H1 (cell line): Measurements from ENCODE around the gene TBC1D9B. TPM values are rescaled to one million over a fixed set of nuclear protein-coding genes. Genes with fewer than 3 reads are reported as not detected.

ENCODE experiments used
- CTCF ChIA-PET: fragments of 300-600 bp; sonication (Branson Sonifier 250); formaldehyde crosslinking; loops from one replicate; lab custom pipeline; 2021; ENCODE audit not compliant: partially characterized antibody; lab: Charles Lee
- POLR2A ChIA-PET: fragments of 300-600 bp; sonication (Branson Sonifier 250); formaldehyde crosslinking; loops from one replicate; lab custom pipeline; 2021; ENCODE audit warnings: inconsistent platforms; ENCODE audit not compliant: partially characterized antibody; lab: Charles Lee
- DNase-seq, 2 experiments: peaks; one replicate each; pipeline versions ENCODE4 v3.0.0 to v3.0.0-alpha.2; 2010 to 2022; ENCODE audit warnings: low spot score in 2 of 2, low read depth in 1 of 2, mixed read lengths in 1 of 2
- FAIRE-seq: peaks from 2 replicates; lab custom pipeline; 2011; peaks lifted over from hg19 to GRCh38; lab: Jason Lieb, UNC
- H2AFZ ChIP-seq: 2 replicates; pipeline ENCODE4 v1.8.1; 2012; ENCODE audit warnings: low read length, inconsistent platforms
- H2AK5ac ChIP-seq: 2 replicates; pipeline ENCODE4 v1.6.1; 2013; ENCODE audit warnings: low read depth, low read length
- H2BK120ac ChIP-seq: replicated peaks from 2 replicates; pipeline ENCODE3; 2013; ENCODE audit warnings: low read depth, low read length, inconsistent platforms
- H2BK12ac ChIP-seq: 2 replicates; pipeline ENCODE4 v1.6.1; 2013; ENCODE audit warnings: low read depth, low read length
- H2BK15ac ChIP-seq: 2 replicates; pipeline ENCODE4 v1.6.1; 2013; ENCODE audit warnings: low read length
- H2BK20ac ChIP-seq: 2 replicates; pipeline ENCODE4 v1.6.1; 2013; ENCODE audit warnings: low read length
- H2BK5ac ChIP-seq: 2 replicates; pipeline ENCODE4 v1.6.1; 2013; ENCODE audit warnings: low read depth, low read length
- H3K14ac ChIP-seq: 2 replicates; pipeline ENCODE4 v1.6.1; 2013; ENCODE audit warnings: inconsistent platforms; ENCODE audit not compliant: insufficient read length
- H3K18ac ChIP-seq: 2 replicates; pipeline ENCODE4 v1.6.1; 2013; ENCODE audit warnings: low read length; ENCODE audit errors: extremely low read depth
- H3K23ac ChIP-seq: 2 replicates; pipeline ENCODE4 v1.6.1; 2013; ENCODE audit warnings: inconsistent platforms; ENCODE audit not compliant: insufficient read length
- H3K23me2 ChIP-seq: 2 replicates; pipeline ENCODE4 v1.6.1; 2013; ENCODE audit warnings: low read depth, low read length
- H3K27ac ChIP-seq: 2 replicates; pipeline ENCODE4 v1.6.1; 2011; ENCODE audit warnings: low read depth, low read length, inconsistent platforms
- H3K27me3 ChIP-seq, 4 experiments: replicated peaks in 1 of 4; 1 replicate in 1 of 4; 2 replicates in 3 of 4; pipeline versions ENCODE4 v1.6.1 to v1.8.1; 2011 to 2013; ENCODE audit warnings: low read length in 3 of 4, mild to moderate bottlenecking in 3 of 4, inconsistent platforms in 2 of 4, mixed read lengths in 2 of 4, moderate library complexity in 1 of 4; ENCODE audit not compliant: control insufficient read depth in 3 of 4, insufficient read depth in 3 of 4; ENCODE audit errors: extremely low read depth in 1 of 4
- H3K36me3 ChIP-seq, 4 experiments: 2 replicates each; pipeline versions ENCODE4 v1.6.1 to v1.8.1; 2011 to 2013; ENCODE audit warnings: mild to moderate bottlenecking in 4 of 4, low read length in 3 of 4, moderate library complexity in 2 of 4, control low read depth in 1 of 4, inconsistent platforms in 1 of 4; ENCODE audit not compliant: insufficient read depth in 4 of 4, control insufficient read depth in 2 of 4
- H3K4ac ChIP-seq: replicated peaks from 2 replicates; pipeline ENCODE3; 2013; ENCODE audit warnings: low read length, low read depth, mixed read lengths, inconsistent platforms; ENCODE audit not compliant: insufficient read length
- H3K4me1 ChIP-seq, 4 experiments: replicated peaks in 1 of 4; 1 replicate in 1 of 4; 2 replicates in 3 of 4; pipeline versions ENCODE4 v1.6.1 to v1.8.1; 2011 to 2013; ENCODE audit warnings: low read length in 3 of 4, inconsistent platforms in 2 of 4, mixed read lengths in 1 of 4; ENCODE audit not compliant: insufficient read depth in 4 of 4, control insufficient read depth in 3 of 4
- H3K4me2 ChIP-seq, 2 experiments: 2 replicates each; pipeline versions ENCODE4 v1.6.1 to v1.8.1; 2011 to 2013; ENCODE audit warnings: low read depth in 2 of 2, low read length in 2 of 2, control low read depth in 1 of 2, inconsistent platforms in 1 of 2, mild to moderate bottlenecking in 1 of 2; ENCODE audit not compliant: insufficient read depth in 1 of 2
- H3K4me3 ChIP-seq, 4 experiments: fragments of 200-600, 300-600 bp in 1 of 4; sonication (generic), shearing (Covaris generic), sonication (Bioruptor Twin) in 1 of 4; 2 replicates each; pipeline versions ENCODE4 v1.5.1 to v1.8.1; 2011 to 2016; ENCODE audit warnings: low read length in 4 of 4, low read depth in 3 of 4, control low read depth in 2 of 4, inconsistent platforms in 2 of 4, mild to moderate bottlenecking in 2 of 4, mixed read lengths in 1 of 4, moderate library complexity in 1 of 4; ENCODE audit not compliant: insufficient read depth in 2 of 4; ENCODE audit errors: extremely low read depth in 1 of 4
- H3K56ac ChIP-seq: replicated peaks from 2 replicates; pipeline ENCODE3; 2013; ENCODE audit warnings: low read depth, mild to moderate bottlenecking, mixed read lengths, low read length, inconsistent platforms; ENCODE audit not compliant: insufficient read length
- H3K79me1 ChIP-seq: 2 replicates; pipeline ENCODE4 v1.6.1; 2013; ENCODE audit warnings: low read depth, low read length, control low read depth
- H3K79me2 ChIP-seq, 2 experiments: 2 replicates each; pipeline versions ENCODE4 v1.6.1 to v1.8.1; 2012 to 2013; ENCODE audit warnings: low read length in 2 of 2, mild to moderate bottlenecking in 2 of 2, inconsistent platforms in 1 of 2; ENCODE audit not compliant: insufficient read depth in 2 of 2, control insufficient read depth in 1 of 2
- H3K9ac ChIP-seq, 4 experiments: replicated peaks in 1 of 4; 1 replicate in 1 of 4; 2 replicates in 3 of 4; pipeline versions ENCODE4 v1.6.1 to v1.8.1; 2011 to 2013; ENCODE audit warnings: low read depth in 3 of 4, low read length in 3 of 4, control low read depth in 2 of 4, mild to moderate bottlenecking in 2 of 4, moderate library complexity in 2 of 4, inconsistent platforms in 1 of 4; ENCODE audit errors: extremely low read depth in 1 of 4
- H3K9me3 ChIP-seq, 2 experiments: 2 replicates each; pipeline versions ENCODE4 v1.6.1 to v1.8.1; 2012 to 2013; ENCODE audit warnings: mild to moderate bottlenecking in 2 of 2, moderate library complexity in 2 of 2, control low read depth in 1 of 2, inconsistent platforms in 1 of 2, low read depth in 1 of 2, low read length in 1 of 2, mixed read lengths in 1 of 2; ENCODE audit not compliant: insufficient read depth in 2 of 2
- H4K20me1 ChIP-seq, 2 experiments: replicated peaks in 1 of 2; 2 replicates each; pipeline versions ENCODE3 to v1.8.1; 2011 to 2013; ENCODE audit warnings: inconsistent platforms in 2 of 2, low read length in 2 of 2, mild to moderate bottlenecking in 1 of 2; ENCODE audit not compliant: insufficient read depth in 2 of 2, control insufficient read depth in 1 of 2
- H4K5ac ChIP-seq: 2 replicates; pipeline ENCODE4 v1.6.1; 2013; ENCODE audit warnings: low read length, low read depth, mixed read lengths, inconsistent platforms; ENCODE audit not compliant: insufficient read length
- H4K8ac ChIP-seq: 2 replicates; pipeline ENCODE4 v1.8.0; 2013; ENCODE audit warnings: mild to moderate bottlenecking, moderate library complexity, low read length, inconsistent platforms; ENCODE audit not compliant: insufficient read depth; ENCODE audit errors: extremely low read depth
- H4K91ac ChIP-seq: replicated peaks from 2 replicates; pipeline ENCODE3; 2013; ENCODE audit warnings: low read length, mixed read lengths, inconsistent platforms; ENCODE audit not compliant: insufficient read length
- CHD1 ChIP-seq: IDR thresholded peaks from 2 replicates; pipeline ENCODE4 v1.6.1; 2012; ENCODE audit warnings: low read depth, low read length, improper control_type of control experiment
- FOSL1 ChIP-seq: IDR thresholded peaks from 2 replicates; pipeline ENCODE4 v1.6.1; 2011; ENCODE audit warnings: mild to moderate bottlenecking, low read depth, low read length, moderate library complexity; ENCODE audit not compliant: insufficient read depth
- GTF2F1 ChIP-seq: IDR thresholded peaks from 2 replicates; pipeline ENCODE4 v1.6.1; 2012; ENCODE audit warnings: low read depth, low read length, improper control_type of control experiment, borderline replicate concordance
- TBP ChIP-seq: IDR thresholded peaks from 2 replicates; pipeline ENCODE4 v1.6.1; 2011; ENCODE audit warnings: low read depth, low read length, improper control_type of control experiment
- YY1 ChIP-seq: IDR thresholded peaks from 2 replicates; pipeline ENCODE4 v1.6.1; 2011; ENCODE audit warnings: low read depth, mild to moderate bottlenecking, low read length
- WGBS, 2 experiments: shearing (Covaris generic) in 1 of 2; methylation state at CpG; one replicate each; pipeline versions ENCODE4 v1.1.6 to v1.1.7; 2013 to 2015; ENCODE audit warnings: low lambda C conversion rate in 2 of 2, mixed read lengths in 2 of 2, inconsistent platforms in 1 of 2, low coverage in 1 of 2, missing lambda C conversion rate in 1 of 2; ENCODE audit not compliant: insufficient replicate concordance in 2 of 2, insufficient coverage in 1 of 2, insufficient read length in 1 of 2; ENCODE audit errors: extremely low coverage in 1 of 2, missing lambda C conversion rate in 1 of 2; 5-methylcytosine and 5-hydroxymethylcytosine counted together
- polyA plus RNA-seq, 7 experiments: library from polyadenylated mRNA; depleted of rRNA in 3 of 7; stranded (reverse) in 5 of 7; unstranded in 2 of 7; fragments of >200 nt in 5 of 7; fragments of 200-250 nt in 2 of 7; gene quantifications; 1 replicate in 5 of 7; 2 replicates in 1 of 7; 4 replicates in 1 of 7; pipeline versions ENCODE4 v1.2.1 to v1.2.3, GENCODE V29; 2011 to 2013; ENCODE audit warnings: missing spikeins in 2 of 7, mixed read lengths in 2 of 7
- total RNA-seq: library from RNA; stranded (reverse); fragmentation: NEBNext Ultra II Directional; extraction: Animal tissue kit (Norgen Biotek cat#: 25700); gene quantifications from 2 replicates; pipeline ENCODE4 v1.2.1, GENCODE V29; 2021

TBC1D9B gene
- total and polyA plus RNA-seq, 2 of the 8 experiments (the other 6 are each of a cell fraction or from before 2014, with no cell fraction given): 33.6 to 57.1 TPM

DNA sequence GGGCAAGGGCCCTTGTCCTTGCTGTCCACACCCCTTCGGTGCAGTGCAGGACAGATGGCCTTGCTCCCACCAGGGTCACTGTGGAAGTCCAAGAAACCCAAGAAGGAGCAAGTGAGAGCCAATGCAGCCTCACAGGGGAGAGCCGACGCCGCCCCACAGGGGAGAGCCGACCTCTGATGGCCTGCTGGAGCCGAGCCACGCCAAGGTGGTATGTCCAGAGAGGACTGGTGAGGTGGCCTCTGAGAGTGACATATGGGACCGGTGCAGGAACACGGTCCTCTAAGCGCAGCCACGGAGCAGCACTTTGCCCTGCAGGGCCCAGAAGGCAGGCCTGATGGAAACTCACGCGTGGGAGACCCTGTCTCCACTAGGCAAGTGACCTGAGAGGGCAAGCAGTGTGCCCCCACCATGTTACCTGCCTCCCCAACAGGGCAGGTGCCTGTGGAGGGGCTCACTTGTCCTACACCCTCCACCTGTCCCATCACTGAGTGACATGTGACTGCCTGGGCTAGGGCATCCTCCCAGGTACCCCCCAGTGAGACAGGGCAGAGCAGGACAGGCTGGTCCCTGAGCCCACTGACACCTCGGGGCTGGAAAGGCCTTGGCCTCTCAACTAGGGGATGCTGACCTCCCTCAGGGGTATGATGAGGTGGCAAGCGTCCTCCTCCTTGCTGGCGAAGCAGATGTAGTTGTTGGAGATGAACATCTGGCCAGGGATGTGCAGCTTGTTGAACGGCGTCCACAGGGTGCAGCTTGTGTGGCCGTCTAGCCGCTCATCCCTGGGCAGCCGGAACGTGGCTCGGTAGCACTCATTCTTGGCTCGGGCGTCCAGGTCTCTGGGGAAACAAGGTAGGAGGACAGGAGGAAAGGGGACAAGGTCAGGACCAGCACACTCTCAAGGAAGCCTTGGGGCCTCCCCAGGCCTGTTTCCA, 16.7 kb downstream of the TBC1D9B start:
- Histone ChIP-seq H3K79me1 (peaks cover 3% of the 10 kb centered on the region; the same call in 1 of the 2 replicates), H3K36me3 (peaks cover 14 to 30% (median 22%) of the 10 kb centered on the region in 4 experiments), H3K56ac (no peak overlapping the region), H2AK5ac (no peak overlapping the region), H3K4me3 (no peak overlapping the region), H3K27me3 (no peaks in the 10 kb centered on the region), H3K4ac (no peak overlapping the region), H4K91ac (no peak overlapping the region), H2BK5ac (no peak overlapping the region), H4K5ac (no peak overlapping the region), H2BK120ac (no peak overlapping the region), H2BK12ac (no peak overlapping the region), H3K23ac (no peak overlapping the region), H3K4me2 (no peak overlapping the region), H2AFZ (no peak overlapping the region), H3K9me3 (no peaks in the 10 kb centered on the region), H3K9ac (no peak overlapping the region), H3K14ac (no peak overlapping the region), H4K20me1 (peaks cover 0 to 4% of the 10 kb centered on the region in 2 experiments), H2BK20ac (no peak overlapping the region), H4K8ac (no peak overlapping the region), H2BK15ac (no peak overlapping the region), H3K79me2 (no peaks in the 10 kb centered on the region), H3K4me1 (peaks cover 0 to 3% (median 0%) of the 10 kb centered on the region in 4 experiments; a peak in 1 of 7 replicates), H3K18ac (no peak overlapping the region), H3K23me2 (no peaks in the 10 kb centered on the region), H3K27ac (no peak overlapping the region)
- WGBS, 2 experiments: 95% methylated on average over 23 of the region's 25 CpGs; no CpG with 5 or more reads in 1 of the 2 experiments
- ChIA-PET CTCF (interaction anchor here (1.2 to 3.1 kb wide), 3 partner anchors 13 to 90 kb away, joined by 3 to 13 read pairs (median 13); no protein-coding TSS in a partner anchor), POLR2A (no interaction called here)
- FAIRE-seq (no peak), DNase-seq (no peak)
- no peak for TF ChIP-seq FOSL1
- TF ChIP-seq TBP: no peak
- TF ChIP-seq CHD1: no peak
- TF ChIP-seq YY1: no peak
- no peak for TF ChIP-seq GTF2F1
